HT1080 (cell line): ENCODE results near the gene SVIL. TPM values are rescaled to one million over a fixed set of nuclear protein-coding genes. Genes with fewer than 3 reads are reported as not detected.
"Not testable (repeated sequence)": the region's sequence is repeated elsewhere in the genome, so short reads cannot be mapped to it uniquely, and the experiment has no call there.

Experiments
- DNase-seq: peaks from one replicate; pipeline ENCODE4 v3.0.0-alpha.2; 2015; ENCODE audit warnings: low read depth
- total RNA-seq: library from RNA; depleted of rRNA; stranded (reverse); fragments of >200 nt; shearing (Covaris generic); gene quantifications from 2 replicates; pipeline ENCODE4 v1.2.3, GENCODE V29; 2014

The SVIL gene
- total RNA-seq, 1 experiment from 2014 or later = 8.2 TPM

- no peak for DNase-seq
Observed at GRCh38 chr10:29622382-29622922, 12.3 kb downstream of the SVIL start.

DNA sequence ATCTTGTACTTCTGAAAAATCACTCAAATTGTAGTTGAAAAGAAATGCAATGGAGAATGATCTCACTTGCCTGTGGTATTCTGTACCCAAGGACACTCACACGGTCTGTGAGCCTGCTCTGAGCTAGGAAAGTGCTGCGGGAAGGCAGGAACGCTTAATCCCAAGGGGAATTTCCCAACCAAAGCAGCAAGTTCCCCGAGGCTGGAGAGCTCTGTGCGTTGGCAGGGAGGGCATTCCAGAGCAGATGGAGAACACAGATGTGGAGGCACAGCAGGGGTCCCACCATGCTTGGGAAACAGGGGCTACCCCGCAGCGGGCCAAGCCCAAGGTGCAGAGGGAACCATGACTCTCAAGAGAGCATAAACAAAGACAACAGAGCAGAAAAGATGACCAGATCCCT, 13.6 kb downstream of the SVIL start:
- DNase-seq = no peak

DNA sequence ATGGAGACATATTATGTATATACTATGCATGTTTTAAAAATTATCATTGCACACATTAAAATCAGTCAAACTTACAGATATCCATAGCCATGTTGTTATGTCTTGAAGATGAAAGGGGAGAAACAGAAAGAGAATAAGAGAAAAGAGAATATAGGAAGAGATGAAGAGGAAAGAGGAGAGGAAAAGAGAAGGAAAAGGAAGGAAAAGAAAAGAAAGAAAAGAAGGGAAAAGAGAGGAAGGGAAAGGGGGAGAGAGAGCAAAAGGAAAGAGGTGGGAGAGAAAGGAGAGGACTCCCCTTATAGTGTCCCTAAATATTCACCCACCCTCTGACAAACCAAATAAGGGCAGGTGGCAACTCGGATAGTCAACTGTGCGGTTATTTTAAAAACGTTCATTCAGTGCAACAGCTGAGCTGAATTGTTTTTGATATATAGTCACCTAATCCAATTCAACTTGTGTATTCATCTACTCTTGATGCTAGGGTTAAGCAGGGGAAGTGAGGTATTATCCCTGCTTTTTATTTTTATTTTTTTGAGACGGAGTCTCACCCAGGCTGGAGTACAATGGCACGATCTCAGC, 14.6 kb downstream of the SVIL start:
- DNase-seq = no peak

DNA sequence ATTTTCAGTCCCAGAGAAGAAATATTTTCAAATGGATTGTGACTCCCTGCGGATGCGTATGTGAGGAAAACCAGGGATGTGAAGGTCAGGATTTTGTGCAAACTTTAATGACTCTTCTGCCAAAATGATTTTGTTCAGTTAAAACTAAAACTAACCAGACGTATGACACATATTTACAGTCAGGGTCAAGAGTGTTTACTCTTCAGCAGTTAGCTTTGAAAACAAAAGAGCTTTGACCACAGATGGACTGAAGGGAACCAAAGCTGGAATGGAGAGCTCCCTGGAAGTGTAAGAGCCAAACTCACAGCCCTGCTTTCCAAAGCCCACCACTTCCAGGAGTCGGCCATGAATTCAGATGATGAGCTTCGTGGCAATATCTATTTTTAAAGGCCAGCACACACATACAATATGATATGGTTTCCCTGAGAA, 15.5 kb downstream of the SVIL start:
- no peak for DNase-seq

GRCh38 chr10:29618341-29619171, 16.2 kb downstream of the SVIL start:
- DNase-seq = no peak

- DNase-seq = no peak
Observed at GRCh38 chr10:29617880-29618340, 16.9 kb downstream of the SVIL start.

DNA sequence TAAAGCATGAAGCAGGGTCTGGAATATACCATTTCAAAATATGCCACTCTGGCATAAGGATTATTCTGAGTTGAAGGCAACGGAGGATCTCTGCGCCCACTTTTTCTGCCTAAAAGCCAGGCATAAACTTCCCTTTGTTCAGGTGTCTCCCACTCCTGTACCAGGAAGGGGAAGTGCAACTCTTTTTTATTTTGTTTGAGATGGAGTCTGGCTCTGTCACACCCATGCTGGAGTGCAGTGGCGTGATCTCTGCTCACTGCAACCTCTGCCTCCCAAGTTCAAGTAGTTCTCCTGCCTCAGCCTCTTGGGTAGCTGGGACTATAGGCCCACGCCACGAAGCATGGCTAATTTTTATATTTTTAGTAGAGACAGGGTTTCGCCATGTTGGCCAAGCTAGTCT, 18.2 kb downstream of the SVIL start:
- no peak for DNase-seq

DNA sequence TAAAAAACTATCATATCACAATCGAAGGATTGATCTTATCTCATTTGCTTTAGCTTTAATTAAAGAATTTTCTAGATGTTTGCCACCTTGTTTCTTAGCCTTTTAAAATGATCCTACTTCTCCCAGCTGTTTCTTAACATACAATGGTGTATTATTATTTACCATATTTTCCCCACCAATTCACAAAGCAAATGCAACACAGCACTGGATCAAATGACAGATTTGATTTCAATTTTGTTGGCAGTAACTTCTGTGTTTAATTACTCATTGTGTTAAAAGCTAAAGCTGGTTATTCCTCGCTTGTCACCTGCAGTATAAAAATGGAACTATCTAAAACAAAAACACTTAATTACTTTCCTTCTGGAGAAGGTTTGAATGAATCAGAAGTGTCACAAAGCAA, 19.6 kb downstream of the SVIL start:
- DNase-seq = no peak

DNA sequence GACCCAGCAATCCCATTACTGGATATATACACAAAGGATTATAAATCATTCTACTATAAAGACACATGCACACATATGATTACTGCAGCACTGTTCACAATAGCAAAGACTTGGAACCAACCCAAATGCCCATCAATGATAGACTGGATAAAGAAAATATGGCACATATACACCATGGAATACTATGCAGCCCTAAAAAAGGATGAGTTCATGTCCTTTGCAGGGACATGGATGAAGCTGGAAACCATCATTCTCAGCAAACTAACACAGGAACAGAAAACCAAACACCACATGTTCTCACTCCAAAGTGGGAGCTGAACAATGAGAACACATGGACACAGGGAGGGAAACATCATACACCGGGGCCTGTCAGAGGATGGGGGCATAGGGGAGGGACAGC, 20.5 kb downstream of the SVIL start:
- not testable (repeated sequence) for DNase-seq

GRCh38 chr10:29613791-29614190, 21.0 kb downstream of the SVIL start:
- no peak for DNase-seq

DNA sequence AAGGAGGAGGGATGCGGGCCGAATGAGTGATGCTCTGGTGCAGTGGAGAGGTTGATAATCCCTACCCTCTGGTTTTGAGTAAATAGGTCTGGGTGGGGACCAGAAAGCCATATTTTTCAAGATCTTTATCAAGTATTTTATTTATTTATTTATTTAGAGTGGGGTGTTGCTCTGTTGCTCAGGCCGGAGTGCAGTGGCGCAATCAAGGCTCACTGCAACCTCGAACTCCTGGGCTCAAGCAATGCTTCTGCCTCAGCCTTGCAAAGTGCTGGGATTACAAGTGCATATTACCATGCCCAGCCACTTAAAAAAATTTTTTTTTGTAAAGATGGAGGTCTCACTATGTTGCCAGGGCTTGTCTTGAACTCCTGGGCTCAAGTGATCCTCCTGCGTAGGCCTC, 21.6 kb downstream of the SVIL start:
- no peak for DNase-seq

- DNase-seq = no peak
Observed at GRCh38 chr10:29612657-29613056, 22.1 kb downstream of the SVIL start.

DNA sequence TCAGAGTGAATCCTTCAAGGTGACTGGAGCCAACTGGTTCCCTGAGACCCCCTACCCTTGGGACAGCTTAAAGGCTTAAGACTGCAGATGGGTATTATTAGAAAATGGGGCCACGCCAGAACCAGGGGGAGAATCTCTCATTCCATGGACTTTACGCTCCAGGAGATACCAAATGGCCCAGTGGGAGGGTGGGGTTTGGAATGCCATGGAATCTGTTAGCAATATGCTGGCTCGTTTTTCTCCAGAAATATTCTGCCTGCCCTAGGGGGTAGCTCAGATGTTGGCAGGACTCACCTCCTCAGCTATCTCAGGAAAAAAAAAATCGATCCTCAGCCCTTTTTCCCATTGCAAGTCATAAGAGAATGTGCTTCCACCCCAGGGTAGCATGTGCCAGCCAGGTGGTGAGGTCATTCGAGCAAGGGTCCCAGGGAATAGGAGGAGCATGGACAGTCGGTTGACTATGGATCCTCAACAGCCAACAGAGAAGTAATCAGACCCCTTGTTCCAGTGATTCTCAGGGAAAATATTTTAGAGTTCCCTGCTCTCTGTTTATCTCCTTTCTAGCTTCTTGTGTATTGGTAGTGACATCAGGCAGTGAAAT, 22.9 kb downstream of the SVIL start:
- no peak for DNase-seq

DNA sequence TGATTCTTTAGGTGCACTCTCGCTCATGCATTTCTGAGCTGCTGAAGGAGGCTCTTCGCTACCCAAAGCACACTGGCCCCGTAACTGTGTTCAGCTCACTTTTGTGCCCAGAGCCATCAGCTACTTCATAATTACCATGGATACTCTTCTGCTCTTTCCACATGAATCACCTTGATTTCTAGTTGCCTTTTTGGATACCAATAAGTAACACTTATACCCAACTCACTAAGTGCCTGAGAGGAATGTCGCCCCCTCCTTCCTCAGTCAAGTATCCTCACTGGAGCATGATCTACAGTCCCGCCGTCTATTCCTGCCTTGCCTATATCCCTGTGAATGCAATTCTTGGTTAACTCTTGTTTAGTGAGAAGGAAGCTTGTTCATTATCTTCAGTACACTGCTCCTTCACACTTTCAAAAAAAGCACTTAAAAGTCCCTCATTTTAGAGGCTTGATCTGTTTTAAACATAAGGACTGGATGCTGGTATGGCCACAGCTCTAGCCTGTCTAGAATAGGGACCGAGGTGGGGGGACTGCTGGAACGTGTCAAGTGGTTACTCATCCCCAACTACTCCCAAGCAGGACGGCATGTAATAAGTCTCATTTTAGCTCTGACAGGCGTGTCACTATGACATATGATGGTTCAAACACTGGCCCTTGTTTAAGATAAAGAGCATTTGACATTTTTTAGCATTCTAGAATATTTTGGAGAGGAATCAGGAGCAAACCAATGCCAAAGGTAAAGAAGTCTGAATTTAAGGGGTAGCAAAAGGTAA, 23.7 kb downstream of the SVIL start:
- no peak for DNase-seq

DNA sequence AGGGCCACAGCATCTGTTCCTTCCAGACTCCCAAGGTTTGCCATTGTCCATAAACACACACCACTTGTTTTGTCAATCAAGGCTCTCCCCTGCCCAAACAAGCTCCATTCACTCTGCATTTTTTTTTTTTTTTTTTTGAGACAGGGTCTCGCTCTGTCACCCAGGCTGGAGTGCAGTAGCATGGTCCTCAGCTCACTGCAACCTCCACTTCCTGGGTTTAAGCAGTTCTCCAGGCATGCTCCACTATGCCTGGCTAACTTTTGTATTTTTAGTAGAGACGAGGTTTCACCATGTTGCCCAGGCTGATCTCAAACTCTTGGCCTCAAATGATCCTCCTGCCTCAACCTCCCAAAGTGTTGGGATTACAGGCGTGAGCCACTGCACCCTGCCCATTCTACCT, 24.4 kb downstream of the SVIL start:
- not testable (repeated sequence) for DNase-seq

DNA sequence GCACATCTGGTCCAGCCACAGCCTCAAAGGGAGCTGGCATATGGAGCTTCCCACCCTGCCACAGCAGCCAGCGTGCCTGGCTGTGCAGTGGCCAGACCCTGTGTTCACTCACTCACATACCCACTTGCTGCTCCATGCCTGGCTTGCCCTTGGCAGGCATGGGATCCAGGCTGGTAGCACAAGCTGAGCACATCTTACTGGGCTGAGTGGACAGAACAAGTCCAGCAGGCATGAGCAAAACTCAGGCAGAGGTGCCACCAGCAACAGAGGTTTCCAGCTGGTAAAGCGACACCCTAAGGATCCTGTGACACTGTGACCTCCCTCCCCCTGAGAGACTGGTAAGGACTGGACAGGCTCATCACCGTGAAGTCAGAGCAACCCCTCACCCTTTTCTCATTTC, 25.1 kb downstream of the SVIL start:
- DNase-seq = no peak

GRCh38 chr10:29608476-29609301, 26.1 kb downstream of the SVIL start:
- DNase-seq = no peak

DNA sequence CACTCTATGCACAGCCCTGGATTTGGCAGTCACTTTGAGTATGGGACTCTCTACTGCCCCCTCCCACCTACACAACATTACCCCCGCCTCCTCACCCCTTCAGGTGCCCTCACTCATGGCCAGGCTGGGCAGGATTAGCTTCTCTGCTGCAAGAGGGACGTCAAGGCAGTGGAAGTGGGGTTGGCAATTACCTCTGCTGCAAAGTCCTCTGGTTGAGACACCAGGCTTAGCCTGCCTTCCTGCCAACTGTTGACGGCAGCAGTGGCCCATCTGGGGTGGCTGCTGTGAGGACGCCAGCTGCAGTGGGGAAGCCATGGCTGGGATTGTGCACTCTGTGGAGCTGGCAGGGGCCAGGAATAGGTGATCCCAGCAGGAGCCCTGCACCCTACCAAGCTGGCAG, 26.7 kb downstream of the SVIL start:
- DNase-seq = no peak

DNA sequence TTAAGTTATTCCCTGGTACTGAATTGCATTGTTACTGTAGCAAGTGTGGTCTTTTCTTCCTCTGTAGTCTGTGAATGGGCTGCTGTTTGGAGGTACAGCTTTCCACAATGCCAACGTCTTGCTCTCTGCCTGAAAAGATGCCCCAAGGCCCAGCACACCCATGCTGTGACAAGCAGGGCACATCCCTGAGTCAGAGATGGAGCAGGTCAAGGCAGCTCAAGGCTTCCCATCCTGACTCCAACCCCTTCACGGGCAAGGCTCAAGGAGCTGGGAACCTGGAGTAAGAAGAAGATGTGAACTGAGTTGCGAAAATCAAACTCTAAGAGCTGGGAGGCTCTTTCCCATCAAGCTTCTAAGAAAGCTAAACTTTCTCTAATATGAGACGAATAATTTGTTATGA, 27.2 kb downstream of the SVIL start:
- DNase-seq = no peak

DNA sequence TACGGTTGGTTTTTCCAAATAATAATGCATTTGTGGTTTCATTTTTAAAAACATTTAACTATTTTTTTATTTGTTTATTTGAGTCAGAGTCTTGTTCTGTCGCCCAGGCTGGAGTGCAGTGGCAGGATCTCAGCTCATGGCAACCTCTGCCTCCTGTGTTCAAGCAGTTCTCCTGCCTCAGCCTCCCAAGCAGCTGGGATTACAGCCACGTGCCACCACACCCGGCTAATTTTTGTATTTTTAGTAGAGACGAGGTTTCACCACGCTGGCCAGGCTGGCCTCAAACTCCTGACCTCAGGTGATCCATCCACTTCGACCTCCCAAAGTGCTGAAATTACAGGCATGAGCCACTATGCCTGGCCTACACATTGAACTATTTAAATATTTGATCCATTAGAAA, 28.1 kb downstream of the SVIL start:
- not testable (repeated sequence) for DNase-seq
